K562 (cell line): Measurements from ENCODE around the gene PPP1R16B. TPM values are rescaled to one million over a fixed set of nuclear protein-coding genes. Genes with fewer than 3 reads are reported as not detected.

ENCODE experiments used
- ATAC-seq: fragments of 200-7000 bp; cut with Tn5 transposase; 3 replicates; pipeline ENCODE4 v1.9.1; 2020; ENCODE audit warnings: moderate library complexity
- BruUV-seq: library from RNA; stranded (reverse); fragments of 400-500 nt; replicated peaks from 2 replicates; lab custom pipeline; 2021; lab: Mats Ljungman, UMichigan
- CTCF ChIA-PET: fragments of 300-600 bp; formaldehyde crosslinking; extraction: SDS; loops from one replicate; lab custom pipeline; 2021; ENCODE audit warnings: low intra/inter-chr PET ratio; lab: Yijun Ruan, JAX
- POLR2A ChIA-PET: fragments of 300-600, 350-650 bp; sonication (Branson Sonifier 250); formaldehyde crosslinking; extraction: SDS; loops from one replicate; lab custom pipeline; 2021; ENCODE audit warnings: antibody characterized with exemption, inconsistent platforms; lab: Yijun Ruan, JAX
- DNase-seq, 4 experiments: peaks; one replicate each; pipeline versions ENCODE4 v3.0.0 to v3.0.0-alpha.2; 2011 to 2018; ENCODE audit warnings: low spot score in 3 of 4, mixed read lengths in 3 of 4; ENCODE audit errors: extremely low read depth in 1 of 4
- FAIRE-seq: peaks from 2 replicates; lab custom pipeline; 2011; peaks lifted over from hg19 to GRCh38; lab: Jason Lieb, UNC
- H2AFZ ChIP-seq: 2 replicates; pipeline ENCODE4 v1.6.0; 2011; ENCODE audit warnings: low read depth, low read length, control low read depth, inconsistent platforms
- H3K27ac ChIP-seq: fragments of 200-600 bp; 3 replicates; pipeline ENCODE4 v1.8.0; 2011; ENCODE audit warnings: low read depth, mild to moderate bottlenecking, control low read depth, inconsistent platforms, low read length, moderate library complexity, mixed read lengths; ENCODE audit errors: extremely low read depth
- H3K27me3 ChIP-seq, 2 experiments: fragments of 300-600 bp in 1 of 2; 2 replicates in 1 of 2; 3 replicates in 1 of 2; pipeline versions ENCODE4 v1.6.0 to v1.8.0; 2011; ENCODE audit warnings: inconsistent platforms in 2 of 2, low read length in 2 of 2, mild to moderate bottlenecking in 1 of 2, mixed read lengths in 1 of 2, moderate library complexity in 1 of 2; ENCODE audit not compliant: control insufficient read depth in 2 of 2, insufficient read depth in 2 of 2
- H3K36me3 ChIP-seq: fragments of 300-600 bp; 3 replicates; pipeline ENCODE4 v1.8.0; 2011; ENCODE audit warnings: mild to moderate bottlenecking, low read length, inconsistent platforms; ENCODE audit not compliant: control insufficient read depth, insufficient read depth
- H3K4me1 ChIP-seq, 2 experiments: fragments of 200-600 bp in 1 of 2; replicated peaks in 1 of 2; 2 replicates in 1 of 2; 3 replicates in 1 of 2; pipeline versions ENCODE4 v1.5.1 to v1.8.0; 2011; ENCODE audit warnings: inconsistent platforms in 2 of 2, low read length in 2 of 2, mild to moderate bottlenecking in 1 of 2, mixed read lengths in 1 of 2, moderate library complexity in 1 of 2; ENCODE audit not compliant: control insufficient read depth in 2 of 2, insufficient read depth in 2 of 2
- H3K4me2 ChIP-seq: 2 replicates; pipeline ENCODE4 v1.6.1; 2011; ENCODE audit warnings: low read length, control low read depth, inconsistent platforms, mixed read lengths; ENCODE audit not compliant: insufficient read depth
- H3K4me3 ChIP-seq: fragments of 200-600 bp; sonication (generic), shearing (Covaris generic); 2 replicates; pipeline ENCODE4 v1.5.1; 2016; ENCODE audit warnings: control low read depth, inconsistent platforms
- H3K79me2 ChIP-seq: fragments of 200-600 bp; 3 replicates; pipeline ENCODE4 v1.8.0; 2011; ENCODE audit warnings: low read length, inconsistent platforms; ENCODE audit not compliant: control insufficient read depth, insufficient read depth
- H3K9ac ChIP-seq, 2 experiments: 2 replicates each; pipeline versions ENCODE4 v1.6.0 to v1.6.1; 2011; ENCODE audit warnings: low read depth in 2 of 2, low read length in 2 of 2, control low read depth in 1 of 2, inconsistent platforms in 1 of 2, mild to moderate bottlenecking in 1 of 2, mixed read lengths in 1 of 2; ENCODE audit not compliant: insufficient read depth in 1 of 2
- H3K9me1 ChIP-seq: one replicate; pipeline ENCODE4 v1.6.0; 2011; ENCODE audit warnings: inconsistent platforms, mild to moderate bottlenecking, low read length, moderate library complexity; ENCODE audit not compliant: control insufficient read depth, insufficient read depth
- H3K9me3 ChIP-seq: replicated peaks from 2 replicates; pipeline ENCODE4 v1.5.1; 2011; ENCODE audit warnings: low read depth, low read length, inconsistent platforms; ENCODE audit not compliant: control insufficient read depth, insufficient read depth
- H4K20me1 ChIP-seq: replicated peaks from 2 replicates; pipeline ENCODE4 v1.6.1; 2011; ENCODE audit warnings: low read length, inconsistent platforms, mixed read lengths; ENCODE audit not compliant: control insufficient read depth, insufficient read depth
- ATF3 ChIP-seq, 2 experiments: fragments of 450-650 bp in 1 of 2; sonication (generic) in 1 of 2; formaldehyde crosslinking in 1 of 2; IDR thresholded peaks in 1 of 2; conservative IDR thresholded peaks in 1 of 2; 2 replicates each; pipeline versions ENCODE4 v1.6.1 to v1.8.1; 2016 to 2023; ENCODE audit warnings: mild to moderate bottlenecking in 2 of 2, moderate library complexity in 2 of 2, inconsistent platforms in 1 of 2, missing genetic modification reagents in 1 of 2
- CBX5 ChIP-seq: IDR thresholded peaks from 2 replicates; pipeline ENCODE4 v1.6.1; 2014; ENCODE audit warnings: low read depth, borderline replicate concordance
- CSDE1 ChIP-seq, 2 experiments: fragments of 450-650 bp; IDR thresholded peaks; 2 replicates each; pipeline ENCODE4 v1.6.1; 2016; ENCODE audit warnings: mild to moderate bottlenecking in 1 of 2
- DIDO1 ChIP-seq: fragments of 450-650 bp; IDR thresholded peaks from 2 replicates; pipeline ENCODE4 v1.6.1; 2016; ENCODE audit warnings: low read depth, missing biosample characterization, missing genetic modification characterization
- DPF2 ChIP-seq: fragments of 450-650 bp; IDR thresholded peaks from 2 replicates; pipeline ENCODE4 v1.6.1; 2016
- ELF2 ChIP-seq: fragments of 250-450 bp; sonication (Bioruptor Pico); IDR thresholded peaks from 2 replicates; pipeline ENCODE4 v1.5.0; 2021; ENCODE audit warnings: mild to moderate bottlenecking
- ESRRA ChIP-seq: fragments of 450-650 bp; IDR thresholded peaks from 2 replicates; pipeline ENCODE4 v1.6.1; 2014; ENCODE audit warnings: low read depth, mild to moderate bottlenecking, moderate library complexity, borderline replicate concordance
- FOXA3 ChIP-seq, 2 experiments: fragments of 450-650 bp in 1 of 2; sonication (generic) in 1 of 2; formaldehyde crosslinking; IDR thresholded peaks in 1 of 2; conservative IDR thresholded peaks in 1 of 2; 2 replicates each; pipeline versions ENCODE4 v1.4.0 to v1.8.0; 2020 to 2022; ENCODE audit warnings: mild to moderate bottlenecking in 2 of 2, missing genetic modification reagents in 1 of 2
- JUNB ChIP-seq: fragments of 450-650 bp; formaldehyde crosslinking; conservative IDR thresholded peaks from 2 replicates; pipeline ENCODE4 v1.4.0; 2020; ENCODE audit warnings: mild to moderate bottlenecking
- KLF6 ChIP-seq: fragments of 250-450 bp; sonication (Bioruptor Pico); IDR thresholded peaks from 2 replicates; pipeline ENCODE4 v1.4.0; 2020; ENCODE audit warnings: mild to moderate bottlenecking, moderate library complexity, borderline replicate concordance
- POLR2A ChIP-seq: fragments of 450-650 bp; conservative IDR thresholded peaks from 2 replicates; pipeline ENCODE4 v1.6.1; 2016
- POLR3A ChIP-seq: IDR thresholded peaks from 2 replicates; pipeline ENCODE4 v1.6.1; 2011; ENCODE audit warnings: borderline replicate concordance, mild to moderate bottlenecking, moderate library complexity; ENCODE audit not compliant: insufficient read length, insufficient read depth; ENCODE audit errors: extremely low read depth
- PRPF4 ChIP-seq: fragments of 200-400 bp; formaldehyde crosslinking; IDR thresholded peaks from one replicate; pipeline ENCODE4 v1.6.1; 2017; ENCODE audit warnings: low read length, low read depth, mild to moderate bottlenecking; ENCODE audit not compliant: insufficient read depth, poor library complexity, severe bottlenecking
- RB1 ChIP-seq: fragments of 450-650 bp; IDR thresholded peaks from 2 replicates; pipeline ENCODE4 v1.6.1; 2017; ENCODE audit warnings: low read depth, mild to moderate bottlenecking
- RREB1 ChIP-seq: fragments of 250-450 bp; sonication (Bioruptor Pico); IDR thresholded peaks from 2 replicates; pipeline ENCODE4 v1.4.0; 2020
- TEAD1 ChIP-seq, 2 experiments: fragments of 450-650 bp in 1 of 2; sonication (generic) in 1 of 2; formaldehyde crosslinking; IDR thresholded peaks; 2 replicates each; pipeline versions ENCODE4 v1.4.0 to v1.8.0; 2020 to 2022; ENCODE audit warnings: mild to moderate bottlenecking in 2 of 2, missing genetic modification reagents in 1 of 2
- ZNF239 ChIP-seq: fragments of 250-450 bp; sonication (Bioruptor Pico); IDR thresholded peaks from 2 replicates; pipeline ENCODE4 v1.4.0; 2020; ENCODE audit warnings: mild to moderate bottlenecking
- ZNF263 ChIP-seq: sonication (generic); formaldehyde crosslinking; IDR thresholded peaks from 2 replicates; pipeline ENCODE4 v1.8.0; 2022; ENCODE audit warnings: mild to moderate bottlenecking, missing genetic modification reagents, borderline replicate concordance
- ZNF830 ChIP-seq: fragments of 250-450 bp; sonication (Bioruptor Pico); IDR thresholded peaks from 2 replicates; pipeline ENCODE4 v1.5.0; 2021; ENCODE audit warnings: mild to moderate bottlenecking
- WGBS: fragments of 100-300 bp; shearing (Covaris generic); methylation state at CpG from one replicate; pipeline ENCODE4 v1.1.6; 2016; ENCODE audit warnings: low coverage, mixed read lengths; ENCODE audit not compliant: insufficient coverage; ENCODE audit errors: missing lambda C conversion rate; 5-methylcytosine and 5-hydroxymethylcytosine counted together
- in situ Hi-C: fragments of 300-500 bp; cut with MboI; formaldehyde crosslinking; loops from 4 replicates; pipeline ENCODE4 v1.15.0; 2018; ENCODE audit warnings: inconsistent platforms, mixed read lengths
- intact Hi-C: fragments of 100-400 bp; cut with micrococcal nuclease; formaldehyde crosslinking; loops from 2 replicates; pipeline ENCODE4 v1.14.2; 2022
- polyA plus RNA-seq, 8 experiments: library from polyadenylated mRNA; depleted of rRNA in 4 of 8; stranded (reverse) in 5 of 8; unstranded in 3 of 8; fragments of >200 nt; fragmentation: Nextera tagmentation in 2 of 8; fragmentation: Illumina TruSeq in 1 of 8; extraction: Ambion mirVana in 2 of 8; extraction: Trizol in 1 of 8; gene quantifications; 2 replicates each; pipeline versions ENCODE4 v1.2.1 to v1.2.3, GENCODE V29; 2011 to 2014; ENCODE audit warnings: inconsistent platforms in 1 of 8, missing spikeins in 1 of 8
- total RNA-seq, 7 experiments: library from RNA; depleted of rRNA in 6 of 7; stranded (reverse); fragments of >200 nt in 6 of 7; fragmentation: Illumina TruSeq in 2 of 7; extraction: Trizol in 2 of 7; gene quantifications; 2 replicates each; pipeline versions ENCODE4 v1.2.1 to v1.2.3, GENCODE V29; 2011 to 2021; ENCODE audit warnings: low replicate concordance in 1 of 7

Gene PPP1R16B
- total and polyA plus RNA-seq, 9 of the 15 experiments (the other 6 are each of a cell fraction or from before 2014, with no cell fraction given): 1.5 to 11.5 (median 6.8) TPM

- Histone ChIP-seq H3K9ac (no peak overlapping the region), H4K20me1 (0 out of 2 replicates have a peak, but pooled peaks cover 4% of the 10 kb centered on the region), H3K27ac (no peak overlapping the region), H3K79me2 (no peaks in the 10 kb centered on the region), H3K4me1 (peaks cover 12 to 19% of the 10 kb centered on the region in 2 experiments; a peak in 4 of 5 replicates), H3K27me3 (no peaks in the 10 kb centered on the region), H3K4me3 (no peak overlapping the region), H3K36me3 (no peaks in the 10 kb centered on the region), H3K4me2 (no peak overlapping the region), H3K9me3 (no peaks in the 10 kb centered on the region), H2AFZ (no peak overlapping the region), H3K9me1 (no peaks in the 10 kb centered on the region)
- in situ Hi-C loops: no loop called here
- no peak for FAIRE-seq
- intact Hi-C loops: no loop called here
- WGBS: 100% methylated on average over 1 of the region's 1 CpG
- no peak for ATAC-seq
- CTCF ChIA-PET: no interaction called here
- POLR2A ChIA-PET: no interaction called here
- no TSS peak for BruUV-seq
- DNase-seq: no peak
- TF ChIP-seq CSDE1 (IDR thresholded peaks at IDR 0.05): no peak
- TF ChIP-seq ESRRA: no peak
- TF ChIP-seq DPF2: no peak
- TF ChIP-seq ZNF830 (CRISPR knock-in tag): no peak
- TF ChIP-seq DIDO1: no peak
- TF ChIP-seq KLF6: no peak
- TF ChIP-seq POLR2A: no peak
- TF ChIP-seq POLR3A: no peak
- TF ChIP-seq CBX5: no peak
- TF ChIP-seq PRPF4: no peak
- TF ChIP-seq FOXA3 (CRISPR knock-in tag; conservative IDR thresholded peaks at IDR 0.05 in 1 of 2, IDR thresholded peaks at IDR 0.05 in 1 of 2): no peak
- TF ChIP-seq ZNF239: no peak
- TF ChIP-seq RREB1: no peak
- TF ChIP-seq ZNF263: no peak
- TF ChIP-seq JUNB (CRISPR knock-in tag): no peak
- no peak for TF ChIP-seq ELF2 (CRISPR knock-in tag)
- TF ChIP-seq TEAD1 (CRISPR knock-in tag; IDR thresholded peaks at IDR 0.05): no peak
- TF ChIP-seq RB1: no peak
- no peak for TF ChIP-seq ATF3 (IDR thresholded peaks at IDR 0.05)
- TF ChIP-seq ATF3 (CRISPR knock-in tag; conservative IDR thresholded peaks at IDR 0.05): no peak
These were observed 36.5 kb downstream of the PPP1R16B start for GRCh38 chr20:38842026-38842425.
